Loucy (cell line): ENCODE data around the gene SRXN1.

Experiments
- EZH2phosphoT487 ChIP-seq: fragments of 200-600 bp; IDR thresholded peaks from 2 replicates; pipeline ENCODE4 v1.6.1; 2018; ENCODE audit warnings: antibody characterized with exemption, mild to moderate bottlenecking, moderate library complexity, borderline replicate concordance
- TF ChIP-seq, protein P1 (sequence below): fragments of 200-600 bp; sonication (generic); conservative IDR thresholded peaks from 2 replicates; pipeline ENCODE4 v1.5.1; 2014; ENCODE audit warnings: mild to moderate bottlenecking, antibody characterized with exemption, low read length

DNA sequence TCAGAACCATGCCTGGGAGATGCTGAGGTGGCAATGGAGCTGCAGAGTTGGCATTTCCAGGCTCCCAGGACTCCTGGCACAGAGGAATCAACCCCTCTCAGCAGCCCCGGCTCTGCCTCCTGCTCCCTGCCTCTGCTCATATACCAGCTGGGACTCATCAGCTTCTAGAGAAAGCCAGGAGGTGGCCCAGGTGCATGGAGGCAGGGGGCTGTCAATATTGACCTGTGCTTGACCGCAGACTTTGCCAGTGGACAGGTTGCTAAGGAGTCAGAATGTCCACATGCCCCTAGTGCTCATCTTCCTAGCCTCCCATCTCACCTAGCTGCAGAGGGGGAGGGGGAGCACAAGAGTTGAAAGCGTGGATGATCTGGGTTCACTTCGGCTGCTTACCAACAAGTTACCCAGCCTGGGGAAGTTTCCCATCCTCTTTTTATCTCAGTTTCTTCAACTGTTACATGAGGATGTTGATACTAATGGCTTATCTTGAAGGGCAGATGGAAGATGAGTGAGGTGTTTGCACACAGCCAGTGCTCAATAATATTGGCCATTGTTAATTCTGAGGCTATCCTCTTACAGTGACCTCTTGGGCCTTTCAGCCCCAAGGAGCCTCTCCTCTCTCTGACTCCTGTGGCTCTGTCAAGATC, 31.8 kb upstream of the SRXN1 start:
- TF ChIP-seq, protein P1, sequence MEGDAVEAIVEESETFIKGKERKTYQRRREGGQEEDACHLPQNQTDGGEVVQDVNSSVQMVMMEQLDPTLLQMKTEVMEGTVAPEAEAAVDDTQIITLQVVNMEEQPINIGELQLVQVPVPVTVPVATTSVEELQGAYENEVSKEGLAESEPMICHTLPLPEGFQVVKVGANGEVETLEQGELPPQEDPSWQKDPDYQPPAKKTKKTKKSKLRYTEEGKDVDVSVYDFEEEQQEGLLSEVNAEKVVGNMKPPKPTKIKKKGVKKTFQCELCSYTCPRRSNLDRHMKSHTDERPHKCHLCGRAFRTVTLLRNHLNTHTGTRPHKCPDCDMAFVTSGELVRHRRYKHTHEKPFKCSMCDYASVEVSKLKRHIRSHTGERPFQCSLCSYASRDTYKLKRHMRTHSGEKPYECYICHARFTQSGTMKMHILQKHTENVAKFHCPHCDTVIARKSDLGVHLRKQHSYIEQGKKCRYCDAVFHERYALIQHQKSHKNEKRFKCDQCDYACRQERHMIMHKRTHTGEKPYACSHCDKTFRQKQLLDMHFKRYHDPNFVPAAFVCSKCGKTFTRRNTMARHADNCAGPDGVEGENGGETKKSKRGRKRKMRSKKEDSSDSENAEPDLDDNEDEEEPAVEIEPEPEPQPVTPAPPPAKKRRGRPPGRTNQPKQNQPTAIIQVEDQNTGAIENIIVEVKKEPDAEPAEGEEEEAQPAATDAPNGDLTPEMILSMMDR, result no peak
- TF ChIP-seq EZH2phosphoT487, result no peak
